Neutrophil (primary cell): ENCODE data around the gene TPT1.
"Not testable (repeated sequence)": the region's sequence is repeated elsewhere in the genome, so short reads cannot be mapped to it uniquely, and the experiment has no call there.

Source experiments
- H3K27ac ChIP-seq: fragments of 200-600 bp; sonication (generic); 2 replicates; pipeline ENCODE4 v1.5.1; 2016; ENCODE audit warnings: mild to moderate bottlenecking, moderate library complexity
- H3K27me3 ChIP-seq: fragments of 200-600 bp; sonication (generic); 2 replicates; pipeline ENCODE4 v1.6.0; 2016; ENCODE audit warnings: mild to moderate bottlenecking
- H3K36me3 ChIP-seq: fragments of 200-600 bp; sonication (generic); 2 replicates; pipeline ENCODE4 v1.5.1; 2017
- H3K4me1 ChIP-seq, 2 experiments: fragments of 200-600 bp in 1 of 2; sonication (generic) in 1 of 2; 1 replicate in 1 of 2; 2 replicates in 1 of 2; pipeline versions ENCODE4 v1.5.1 to v1.6.1; 2013 to 2016; ENCODE audit warnings: low read depth in 1 of 2, low read length in 1 of 2, mild to moderate bottlenecking in 1 of 2, moderate library complexity in 1 of 2; ENCODE audit not compliant: control insufficient read depth in 1 of 2, insufficient read depth in 1 of 2
- H3K4me3 ChIP-seq, 2 experiments: fragments of 200-600 bp in 1 of 2; sonication (generic) in 1 of 2; 1 replicate in 1 of 2; 2 replicates in 1 of 2; pipeline ENCODE4 v1.5.1; 2013 to 2016; ENCODE audit warnings: low read depth in 1 of 2, low read length in 1 of 2, mild to moderate bottlenecking in 1 of 2, moderate library complexity in 1 of 2
- H3K9me3 ChIP-seq: fragments of 200-600 bp; sonication (generic); 2 replicates; pipeline ENCODE4 v1.5.1; 2016
- TF ChIP-seq, protein P1 (sequence below): fragments of 200-600 bp; sonication (generic); IDR thresholded peaks from 2 replicates; pipeline ENCODE4 v1.5.1; 2016; ENCODE audit warnings: antibody characterized with exemption

Gene TPT1

GRCh38 chr13:45300190-45300985 lies 40.6 kb downstream of the TPT1 start:
- Histone ChIP-seq H3K9me3 (no peaks in the 10 kb centered on the region), H3K27ac (no peak overlapping the region), H3K27me3 (peaks cover 22% of the 10 kb centered on the region), H3K4me3 (no peak overlapping the region), H3K36me3 (no peaks in the 10 kb centered on the region), H3K4me1 (no peaks in the 10 kb centered on the region)
- TF ChIP-seq, protein P1, sequence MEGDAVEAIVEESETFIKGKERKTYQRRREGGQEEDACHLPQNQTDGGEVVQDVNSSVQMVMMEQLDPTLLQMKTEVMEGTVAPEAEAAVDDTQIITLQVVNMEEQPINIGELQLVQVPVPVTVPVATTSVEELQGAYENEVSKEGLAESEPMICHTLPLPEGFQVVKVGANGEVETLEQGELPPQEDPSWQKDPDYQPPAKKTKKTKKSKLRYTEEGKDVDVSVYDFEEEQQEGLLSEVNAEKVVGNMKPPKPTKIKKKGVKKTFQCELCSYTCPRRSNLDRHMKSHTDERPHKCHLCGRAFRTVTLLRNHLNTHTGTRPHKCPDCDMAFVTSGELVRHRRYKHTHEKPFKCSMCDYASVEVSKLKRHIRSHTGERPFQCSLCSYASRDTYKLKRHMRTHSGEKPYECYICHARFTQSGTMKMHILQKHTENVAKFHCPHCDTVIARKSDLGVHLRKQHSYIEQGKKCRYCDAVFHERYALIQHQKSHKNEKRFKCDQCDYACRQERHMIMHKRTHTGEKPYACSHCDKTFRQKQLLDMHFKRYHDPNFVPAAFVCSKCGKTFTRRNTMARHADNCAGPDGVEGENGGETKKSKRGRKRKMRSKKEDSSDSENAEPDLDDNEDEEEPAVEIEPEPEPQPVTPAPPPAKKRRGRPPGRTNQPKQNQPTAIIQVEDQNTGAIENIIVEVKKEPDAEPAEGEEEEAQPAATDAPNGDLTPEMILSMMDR: no peak

- H3K4me3 ChIP-seq: no peak overlapping the region
- no peaks in the 10 kb centered on the region for H3K9me3 ChIP-seq
- no peaks in the 10 kb centered on the region for H3K36me3 ChIP-seq
- no peak overlapping the region for H3K27ac ChIP-seq
- TF ChIP-seq, protein P1: no peak
- H3K4me1 ChIP-seq: no peaks in the 10 kb centered on the region
- H3K27me3 ChIP-seq: peaks cover 22% of the 10 kb centered on the region
Measured at GRCh38 chr13:45299194-45299593, 41.8 kb downstream of the TPT1 start.

DNA sequence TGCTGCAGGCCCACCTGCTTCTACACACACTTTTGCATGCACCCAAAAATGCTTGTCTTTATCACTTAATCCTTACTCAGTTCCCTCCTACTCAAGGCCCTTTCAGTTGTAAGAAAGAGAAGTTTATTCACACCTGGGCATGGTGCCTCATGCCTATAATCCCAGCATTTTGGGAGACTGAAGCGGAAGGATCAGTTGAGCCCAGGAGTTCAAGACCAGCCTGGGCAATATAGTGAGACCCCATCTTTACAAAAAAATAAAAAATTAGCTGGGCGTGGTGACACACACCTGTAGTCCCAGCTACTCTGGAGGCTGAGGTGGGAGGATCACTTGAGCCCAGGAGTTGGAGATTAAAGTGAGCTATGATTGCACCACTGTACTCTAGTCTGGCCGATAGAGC lies 42.4 kb downstream of the TPT1 start:
- not testable (repeated sequence) for H3K9me3 ChIP-seq, H3K27ac ChIP-seq, H3K36me3 ChIP-seq, H3K4me1 ChIP-seq, H3K4me3 ChIP-seq
- H3K27me3 ChIP-seq: peaks cover 22% of the 10 kb centered on the region

GRCh38 chr13:45298206-45298505 lies 42.8 kb downstream of the TPT1 start:
- Histone ChIP-seq H3K27ac (no peak overlapping the region), H3K36me3 (no peaks in the 10 kb centered on the region), H3K9me3 (no peaks in the 10 kb centered on the region), H3K4me3 (no peak overlapping the region), H3K4me1 (no peaks in the 10 kb centered on the region), H3K27me3 (peaks cover 22% of the 10 kb centered on the region)
- TF ChIP-seq, protein P1: no peak

DNA sequence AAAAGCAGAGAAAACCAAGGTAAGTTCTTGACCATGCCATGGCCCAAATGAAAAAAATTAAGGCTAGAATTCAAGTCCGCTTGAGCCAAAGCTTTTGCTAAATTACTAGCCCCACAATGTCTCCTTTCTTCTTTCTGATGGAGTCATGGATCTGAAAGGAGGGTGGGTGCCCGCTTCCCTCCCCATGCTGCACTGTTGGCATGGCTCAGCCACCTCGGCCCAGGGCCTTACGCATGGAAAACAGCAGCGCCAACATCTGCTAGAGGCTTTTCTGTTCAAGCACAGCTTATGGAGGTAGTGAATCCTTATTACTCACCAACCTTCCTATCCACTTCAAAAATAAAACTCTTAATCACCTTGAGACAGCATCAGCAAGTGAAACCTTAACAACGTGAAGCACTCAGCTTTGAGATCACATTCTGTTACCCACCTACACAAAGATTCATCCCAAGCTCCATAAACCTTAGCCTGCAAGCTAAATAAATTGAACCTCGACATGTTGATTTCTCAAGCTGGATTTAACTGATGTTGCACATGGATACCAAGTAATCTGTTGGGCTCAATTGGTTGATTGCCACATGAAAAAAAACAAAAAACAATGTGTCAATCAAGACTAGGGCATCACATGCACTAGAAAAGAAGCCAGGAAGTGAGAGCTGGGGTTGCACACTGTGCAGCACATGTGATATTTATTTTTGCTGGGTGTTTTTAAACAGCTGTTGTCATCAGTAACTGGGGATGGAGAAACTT lies 43.4 kb downstream of the TPT1 start:
- Histone ChIP-seq H3K9me3 (no peaks in the 10 kb centered on the region), H3K4me1 (no peaks in the 10 kb centered on the region), H3K4me3 (no peak overlapping the region), H3K36me3 (no peaks in the 10 kb centered on the region), H3K27me3 (peaks cover 22% of the 10 kb centered on the region), H3K27ac (no peak overlapping the region)
- TF ChIP-seq, protein P1: no peak

DNA sequence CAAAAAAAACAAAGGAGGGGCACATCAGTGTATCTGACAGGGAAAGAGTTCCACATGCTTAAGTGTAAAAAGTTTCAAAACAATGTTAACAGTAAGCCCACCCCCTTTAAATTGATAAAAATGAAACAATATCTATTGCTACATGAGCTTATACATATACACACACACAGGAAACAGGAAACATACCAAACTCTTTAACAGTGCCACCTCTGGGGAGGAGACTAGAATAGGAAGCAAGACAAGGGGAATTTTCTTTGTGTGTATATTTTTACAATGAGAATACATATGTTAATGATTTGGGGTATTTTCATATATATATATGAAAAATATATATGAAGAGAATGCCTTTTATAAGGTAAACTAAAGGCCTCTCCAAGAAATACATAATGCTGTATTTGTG lies 44.7 kb downstream of the TPT1 start:
- Histone ChIP-seq H3K9me3 (no peaks in the 10 kb centered on the region), H3K27ac (no peak overlapping the region), H3K4me1 (no peaks in the 10 kb centered on the region), H3K27me3 (peaks cover 14% of the 10 kb centered on the region), H3K4me3 (no peak overlapping the region), H3K36me3 (no peaks in the 10 kb centered on the region)
- TF ChIP-seq, protein P1: no peak
